Measurements from ENCODE around the gene HIVEP3.

The HIVEP3 gene

DNA sequence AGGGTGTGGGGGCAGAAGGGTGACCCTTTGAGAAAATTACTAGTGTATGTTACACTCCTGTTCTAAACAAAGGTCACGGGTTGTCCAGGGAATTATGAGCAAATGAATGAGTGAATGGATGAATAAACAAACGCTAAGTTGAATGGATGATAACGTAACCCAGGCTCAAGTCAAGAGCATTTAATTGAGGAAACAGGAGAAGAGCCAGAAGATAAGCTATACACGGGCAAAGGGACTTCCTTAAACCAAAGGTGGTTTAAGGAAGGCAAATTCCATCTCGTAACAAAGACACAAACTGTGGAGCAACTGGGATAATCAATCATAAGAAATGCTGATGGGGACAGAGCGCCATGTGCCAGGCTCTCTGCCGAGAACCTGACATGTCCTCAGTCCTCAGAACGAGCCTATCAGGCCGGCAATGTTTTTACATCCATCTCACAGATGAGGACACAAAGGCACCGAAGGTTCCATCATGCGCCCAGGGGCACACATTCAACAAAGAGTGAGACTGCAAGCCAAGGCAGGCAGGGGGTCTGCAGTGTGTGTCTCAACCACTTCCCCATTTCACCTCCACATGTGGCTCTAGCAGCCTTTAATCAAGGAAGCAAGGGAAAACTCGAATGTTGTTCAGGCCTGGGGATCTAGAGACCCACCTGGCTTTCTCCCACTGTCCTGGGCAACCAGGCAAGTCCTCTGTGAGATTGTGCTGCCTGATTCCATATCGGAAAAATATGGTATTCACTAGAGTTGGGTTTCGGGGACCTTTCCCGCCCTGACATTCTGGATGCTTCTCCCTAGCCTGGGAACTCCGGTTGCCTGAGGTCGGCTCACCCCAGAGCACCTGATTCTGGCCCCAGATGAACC, 307.4 kb downstream of the HIVEP3 start:
- no peak overlapping the region for H3K27ac ChIP-seq (replicated peaks)
- TF ChIP-seq, protein P1, sequence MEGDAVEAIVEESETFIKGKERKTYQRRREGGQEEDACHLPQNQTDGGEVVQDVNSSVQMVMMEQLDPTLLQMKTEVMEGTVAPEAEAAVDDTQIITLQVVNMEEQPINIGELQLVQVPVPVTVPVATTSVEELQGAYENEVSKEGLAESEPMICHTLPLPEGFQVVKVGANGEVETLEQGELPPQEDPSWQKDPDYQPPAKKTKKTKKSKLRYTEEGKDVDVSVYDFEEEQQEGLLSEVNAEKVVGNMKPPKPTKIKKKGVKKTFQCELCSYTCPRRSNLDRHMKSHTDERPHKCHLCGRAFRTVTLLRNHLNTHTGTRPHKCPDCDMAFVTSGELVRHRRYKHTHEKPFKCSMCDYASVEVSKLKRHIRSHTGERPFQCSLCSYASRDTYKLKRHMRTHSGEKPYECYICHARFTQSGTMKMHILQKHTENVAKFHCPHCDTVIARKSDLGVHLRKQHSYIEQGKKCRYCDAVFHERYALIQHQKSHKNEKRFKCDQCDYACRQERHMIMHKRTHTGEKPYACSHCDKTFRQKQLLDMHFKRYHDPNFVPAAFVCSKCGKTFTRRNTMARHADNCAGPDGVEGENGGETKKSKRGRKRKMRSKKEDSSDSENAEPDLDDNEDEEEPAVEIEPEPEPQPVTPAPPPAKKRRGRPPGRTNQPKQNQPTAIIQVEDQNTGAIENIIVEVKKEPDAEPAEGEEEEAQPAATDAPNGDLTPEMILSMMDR (IDR thresholded peaks at IDR 0.05; ENCODE audit: insufficient read depth, low read length) = no peak
- TF ChIP-seq, protein P2, sequence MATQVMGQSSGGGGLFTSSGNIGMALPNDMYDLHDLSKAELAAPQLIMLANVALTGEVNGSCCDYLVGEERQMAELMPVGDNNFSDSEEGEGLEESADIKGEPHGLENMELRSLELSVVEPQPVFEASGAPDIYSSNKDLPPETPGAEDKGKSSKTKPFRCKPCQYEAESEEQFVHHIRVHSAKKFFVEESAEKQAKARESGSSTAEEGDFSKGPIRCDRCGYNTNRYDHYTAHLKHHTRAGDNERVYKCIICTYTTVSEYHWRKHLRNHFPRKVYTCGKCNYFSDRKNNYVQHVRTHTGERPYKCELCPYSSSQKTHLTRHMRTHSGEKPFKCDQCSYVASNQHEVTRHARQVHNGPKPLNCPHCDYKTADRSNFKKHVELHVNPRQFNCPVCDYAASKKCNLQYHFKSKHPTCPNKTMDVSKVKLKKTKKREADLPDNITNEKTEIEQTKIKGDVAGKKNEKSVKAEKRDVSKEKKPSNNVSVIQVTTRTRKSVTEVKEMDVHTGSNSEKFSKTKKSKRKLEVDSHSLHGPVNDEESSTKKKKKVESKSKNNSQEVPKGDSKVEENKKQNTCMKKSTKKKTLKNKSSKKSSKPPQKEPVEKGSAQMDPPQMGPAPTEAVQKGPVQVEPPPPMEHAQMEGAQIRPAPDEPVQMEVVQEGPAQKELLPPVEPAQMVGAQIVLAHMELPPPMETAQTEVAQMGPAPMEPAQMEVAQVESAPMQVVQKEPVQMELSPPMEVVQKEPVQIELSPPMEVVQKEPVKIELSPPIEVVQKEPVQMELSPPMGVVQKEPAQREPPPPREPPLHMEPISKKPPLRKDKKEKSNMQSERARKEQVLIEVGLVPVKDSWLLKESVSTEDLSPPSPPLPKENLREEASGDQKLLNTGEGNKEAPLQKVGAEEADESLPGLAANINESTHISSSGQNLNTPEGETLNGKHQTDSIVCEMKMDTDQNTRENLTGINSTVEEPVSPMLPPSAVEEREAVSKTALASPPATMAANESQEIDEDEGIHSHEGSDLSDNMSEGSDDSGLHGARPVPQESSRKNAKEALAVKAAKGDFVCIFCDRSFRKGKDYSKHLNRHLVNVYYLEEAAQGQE (IDR thresholded peaks at IDR 0.05; ENCODE audit: insufficient replicate concordance, low read depth) = no peak
- no peak for TF ChIP-seq POLR2AphosphoS5 (IDR thresholded peaks at IDR 0.05; ENCODE audit: low read depth)
- peak; percentile 79 for TF ChIP-seq SPI1 (IDR thresholded peaks at IDR 0.05; ENCODE audit: borderline replicate concordance, low read depth)
- TF ChIP-seq GABPA (IDR thresholded peaks at IDR 0.05; ENCODE audit: low read depth) = no peak
- DNase-seq (ENCODE audit: low read depth in 1 of 2, low spot score in 1 of 2) = no peak
- no peak overlapping the region for H3K4me3 ChIP-seq (replicated peaks; ENCODE audit: insufficient read depth, low read length)
- H3K27me3 ChIP-seq (ENCODE audit: insufficient read depth, poor library complexity, severe bottlenecking) = no peaks in the 10 kb centered on the region

DNA sequence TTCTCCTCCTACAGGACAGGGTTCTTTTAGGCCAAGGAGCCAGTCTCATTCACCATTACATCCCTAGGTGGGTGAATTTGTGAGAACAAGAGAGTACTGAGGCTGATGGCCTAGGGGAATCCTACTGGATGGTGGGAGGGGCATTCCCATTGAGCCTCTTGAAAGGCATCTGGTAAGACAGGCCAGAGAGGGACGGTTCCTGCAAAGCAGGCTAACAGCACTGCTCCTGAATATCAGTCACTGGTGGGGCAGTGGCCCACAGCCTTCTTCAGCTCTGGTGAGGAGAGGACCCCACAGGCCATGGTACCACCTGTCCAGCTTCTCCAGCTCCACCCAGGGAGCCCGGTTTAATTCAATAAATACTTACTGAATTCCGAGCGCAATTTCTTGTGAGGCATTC, 308.4 kb downstream of the HIVEP3 start:
- H3K27me3 ChIP-seq (ENCODE audit: insufficient read depth, poor library complexity, severe bottlenecking) = no peaks in the 10 kb centered on the region
- TF ChIP-seq, protein P1 (IDR thresholded peaks at IDR 0.05; ENCODE audit: insufficient read depth, low read length) = no peak
- no peak for TF ChIP-seq SPI1 (IDR thresholded peaks at IDR 0.05; ENCODE audit: borderline replicate concordance, low read depth)
- no peak for TF ChIP-seq POLR2AphosphoS5 (IDR thresholded peaks at IDR 0.05; ENCODE audit: low read depth)
- TF ChIP-seq, protein P2 (IDR thresholded peaks at IDR 0.05; ENCODE audit: insufficient replicate concordance, low read depth) = no peak
- TF ChIP-seq GABPA (IDR thresholded peaks at IDR 0.05; ENCODE audit: low read depth) = no peak

DNA sequence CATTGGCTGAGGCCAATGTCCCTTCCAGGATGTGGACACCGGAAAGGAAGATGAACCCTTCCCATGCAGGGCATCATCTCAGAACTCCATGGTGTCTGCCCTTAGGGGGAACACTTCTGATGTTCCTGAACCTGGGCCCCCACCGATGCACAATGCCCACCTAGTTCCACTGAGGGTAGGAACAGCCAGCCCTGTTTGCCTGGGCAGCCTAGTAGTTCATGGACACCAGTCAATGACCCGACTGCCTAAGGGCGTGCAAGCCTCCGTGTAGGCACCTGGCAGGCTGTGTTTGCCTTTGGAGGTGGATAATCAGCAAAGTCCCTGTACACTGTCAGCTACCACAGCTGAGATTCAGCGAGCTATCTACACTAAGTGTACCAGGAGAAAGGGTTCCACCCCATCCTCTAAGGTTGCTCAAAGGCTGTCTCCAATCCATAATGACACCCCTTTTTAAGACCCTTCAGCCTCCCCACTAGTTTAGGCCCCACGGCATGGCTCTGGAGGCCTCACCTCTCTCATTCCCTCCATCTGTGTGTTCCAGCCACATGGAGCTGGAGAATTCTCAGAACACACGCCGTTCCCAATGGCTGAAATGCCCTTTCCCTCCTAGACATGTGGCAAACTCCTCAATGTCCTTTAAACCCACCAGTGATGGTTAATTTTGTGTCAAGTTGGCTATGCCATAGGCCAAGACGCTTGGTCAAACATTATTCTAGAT, 309.4 kb downstream of the HIVEP3 start:
- TF ChIP-seq GABPA (IDR thresholded peaks at IDR 0.05; ENCODE audit: low read depth) = no peak
- TF ChIP-seq, protein P1 (IDR thresholded peaks at IDR 0.05; ENCODE audit: insufficient read depth, low read length) = no peak
- TF ChIP-seq SPI1 (IDR thresholded peaks at IDR 0.05; ENCODE audit: borderline replicate concordance, low read depth) = no peak
- Histone ChIP-seq H3K4me3 (replicated peaks; ENCODE audit: insufficient read depth, low read length) (no peak overlapping the region), H3K27me3 (ENCODE audit: insufficient read depth, poor library complexity, severe bottlenecking) (no peaks in the 10 kb centered on the region), H3K27ac (replicated peaks) (no peak overlapping the region)
- DNase-seq (ENCODE audit: low read depth in 1 of 2, low spot score in 1 of 2) = no peak

More for the DNA sequence above, 308.4 kb downstream of the HIVEP3 start:
- Histone ChIP-seq H3K4me3 (replicated peaks; ENCODE audit: insufficient read depth, low read length) (no peak overlapping the region), H3K27ac (replicated peaks) (no peak overlapping the region)
- DNase-seq (ENCODE audit: low read depth in 1 of 2, low spot score in 1 of 2) = no peak
